Endodermal cell (in vitro differentiated cells): ENCODE results near the gene CDC45. TPM values are rescaled to one million over a fixed set of nuclear protein-coding genes. Genes with fewer than 3 reads are reported as not detected.
A peak's percentile ranks its signal among the peaks of the same experiment; 100 is the strongest.

Experiments used
- DNase-seq: peaks from one replicate; pipeline ENCODE4 v3.0.0-alpha.2; 2017
- H3K27ac ChIP-seq: 2 replicates; pipeline ENCODE4 v1.5.1; 2013; ENCODE audit warnings: mild to moderate bottlenecking, low read depth, low read length, moderate library complexity
- H3K27me3 ChIP-seq: 2 replicates; pipeline ENCODE4 v1.6.1; 2013; ENCODE audit warnings: mild to moderate bottlenecking, low read length, moderate library complexity; ENCODE audit not compliant: insufficient read depth, control insufficient read depth, poor library complexity, severe bottlenecking
- H3K36me3 ChIP-seq: 2 replicates; pipeline ENCODE4 v1.7.0; 2013; ENCODE audit warnings: mild to moderate bottlenecking, low read length, moderate library complexity; ENCODE audit not compliant: control insufficient read depth, insufficient read depth
- H3K4me1 ChIP-seq: one replicate; pipeline ENCODE4 v1.7.0; 2013; ENCODE audit warnings: low read length; ENCODE audit not compliant: control insufficient read depth, insufficient read depth
- H3K4me3 ChIP-seq: 2 replicates; pipeline ENCODE4 v1.5.1; 2013; ENCODE audit warnings: mild to moderate bottlenecking, low read length, moderate library complexity
- H3K9ac ChIP-seq: 2 replicates; pipeline ENCODE4 v1.6.1; 2013; ENCODE audit warnings: mild to moderate bottlenecking, low read length, moderate library complexity; ENCODE audit not compliant: poor library complexity, severe bottlenecking; ENCODE audit errors: extremely low read depth
- H3K9me3 ChIP-seq: 2 replicates; pipeline ENCODE4 v1.6.1; 2013; ENCODE audit warnings: mild to moderate bottlenecking, low read length, moderate library complexity; ENCODE audit not compliant: control insufficient read depth
- H3K27ac Mint-ChIP-seq: 2 replicates; pipeline ENCODE4 v1.8.0; 2020; ENCODE audit warnings: mixed read lengths
- H3K27me3 Mint-ChIP-seq: 2 replicates; pipeline ENCODE4 v1.8.0; 2021; ENCODE audit warnings: mild to moderate bottlenecking, mixed read lengths; ENCODE audit not compliant: insufficient read depth
- H3K36me3 Mint-ChIP-seq: 2 replicates; pipeline ENCODE4 v1.8.0; 2020; ENCODE audit warnings: low read depth, mixed read lengths
- H3K4me1 Mint-ChIP-seq: 2 replicates; pipeline ENCODE4 v1.8.0; 2020; ENCODE audit warnings: mixed read lengths
- H3K4me3 Mint-ChIP-seq: 2 replicates; pipeline ENCODE4 v1.8.0; 2020; ENCODE audit warnings: mild to moderate bottlenecking, moderate library complexity, mixed read lengths
- H3K9me3 Mint-ChIP-seq: 2 replicates; pipeline ENCODE4 v1.8.0; 2020; ENCODE audit warnings: mild to moderate bottlenecking, mixed read lengths
- WGBS, 2 experiments: methylation state at CpG; one replicate each; pipeline versions ENCODE4 v1.1.5 to v1.1.7; 2013; ENCODE audit warnings: missing lambda C conversion rate in 2 of 2, mixed read lengths in 1 of 2; ENCODE audit not compliant: insufficient coverage in 1 of 2, insufficient read length in 1 of 2; 5-methylcytosine and 5-hydroxymethylcytosine counted together
- total RNA-seq, 2 donors: library from RNA; stranded (reverse); fragmentation: NEBNext Ultra II Directional in 1 of 2; extraction: Animal tissue kit (Norgen Biotek cat#: 25700) in 1 of 2; gene quantifications; 2 replicates in 1 of 2; 3 replicates in 1 of 2; pipeline ENCODE4 v1.2.1, GENCODE V29; 2021
- TF ChIP-seq, protein P1 (sequence below): fragments of 200-600 bp; sonication (generic); conservative IDR thresholded peaks from 2 replicates; pipeline ENCODE4 v1.5.0; 2021; ENCODE audit warnings: antibody characterized with exemption, mild to moderate bottlenecking

The CDC45 gene
- total RNA-seq, 2 donors from 2014 or later = 30.3 to 31.2 TPM

DNA sequence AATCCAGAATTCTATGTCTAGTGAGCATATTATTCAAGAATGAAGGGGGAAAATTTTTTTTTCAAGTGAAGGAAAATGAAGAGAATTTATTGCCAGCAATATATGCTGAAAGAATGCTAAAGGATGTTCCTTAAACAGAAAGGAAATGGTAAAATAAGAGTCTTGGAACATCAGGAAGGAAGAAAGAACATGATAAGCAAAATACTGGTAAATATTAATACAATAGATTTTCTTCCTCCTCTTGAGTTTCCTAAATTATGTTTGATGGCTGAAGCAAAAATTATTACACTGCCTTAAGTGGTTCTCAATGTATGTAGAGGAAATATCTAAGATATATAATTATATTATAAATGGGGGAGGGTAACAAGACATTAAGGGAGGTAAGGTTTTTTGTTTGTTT lies 54.1 kb downstream of the CDC45 start:
- no peak overlapping the region for H3K27ac Mint-ChIP-seq
- TF ChIP-seq, protein P1, sequence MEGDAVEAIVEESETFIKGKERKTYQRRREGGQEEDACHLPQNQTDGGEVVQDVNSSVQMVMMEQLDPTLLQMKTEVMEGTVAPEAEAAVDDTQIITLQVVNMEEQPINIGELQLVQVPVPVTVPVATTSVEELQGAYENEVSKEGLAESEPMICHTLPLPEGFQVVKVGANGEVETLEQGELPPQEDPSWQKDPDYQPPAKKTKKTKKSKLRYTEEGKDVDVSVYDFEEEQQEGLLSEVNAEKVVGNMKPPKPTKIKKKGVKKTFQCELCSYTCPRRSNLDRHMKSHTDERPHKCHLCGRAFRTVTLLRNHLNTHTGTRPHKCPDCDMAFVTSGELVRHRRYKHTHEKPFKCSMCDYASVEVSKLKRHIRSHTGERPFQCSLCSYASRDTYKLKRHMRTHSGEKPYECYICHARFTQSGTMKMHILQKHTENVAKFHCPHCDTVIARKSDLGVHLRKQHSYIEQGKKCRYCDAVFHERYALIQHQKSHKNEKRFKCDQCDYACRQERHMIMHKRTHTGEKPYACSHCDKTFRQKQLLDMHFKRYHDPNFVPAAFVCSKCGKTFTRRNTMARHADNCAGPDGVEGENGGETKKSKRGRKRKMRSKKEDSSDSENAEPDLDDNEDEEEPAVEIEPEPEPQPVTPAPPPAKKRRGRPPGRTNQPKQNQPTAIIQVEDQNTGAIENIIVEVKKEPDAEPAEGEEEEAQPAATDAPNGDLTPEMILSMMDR = no peak
- DNase-seq = no peak
- Histone ChIP-seq H3K27me3 (no peaks in the 10 kb centered on the region), H3K9ac (no peak overlapping the region), H3K4me1 (no peaks in the 10 kb centered on the region), H3K4me3 (no peak overlapping the region), H3K36me3 (no peaks in the 10 kb centered on the region), H3K9me3 (no peaks in the 10 kb centered on the region), H3K27ac (no peak overlapping the region)
- no peaks in the 10 kb centered on the region for H3K27me3 Mint-ChIP-seq
- no peak overlapping the region for H3K4me3 Mint-ChIP-seq
- H3K36me3 Mint-ChIP-seq = no peaks in the 10 kb centered on the region
- no peaks in the 10 kb centered on the region for H3K9me3 Mint-ChIP-seq
- no peaks in the 10 kb centered on the region for H3K4me1 Mint-ChIP-seq

DNA sequence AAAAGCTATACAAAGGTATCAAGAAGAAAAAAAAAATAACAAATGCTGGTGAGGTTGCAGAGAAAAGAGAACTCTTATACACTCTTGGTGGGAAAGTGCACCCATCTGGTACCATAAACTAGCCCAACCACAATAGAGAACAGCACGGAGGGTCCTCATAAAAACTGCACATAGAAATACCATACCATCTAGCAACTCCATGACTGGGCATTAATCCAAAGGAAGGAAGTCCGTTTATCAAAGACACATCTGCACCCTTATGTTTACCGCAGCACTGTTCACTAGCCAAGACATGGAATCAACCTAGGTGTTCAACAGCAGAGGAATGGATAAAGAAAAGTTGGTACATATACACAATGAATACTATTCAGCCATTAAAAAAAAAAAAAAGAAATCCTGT lies 55.3 kb downstream of the CDC45 start:
- no peaks in the 10 kb centered on the region for H3K9me3 ChIP-seq
- no peaks in the 10 kb centered on the region for H3K4me1 ChIP-seq
- no peak overlapping the region for H3K9ac ChIP-seq
- no peaks in the 10 kb centered on the region for H3K36me3 Mint-ChIP-seq
- no peaks in the 10 kb centered on the region for H3K27me3 Mint-ChIP-seq
- H3K4me3 Mint-ChIP-seq = no peak overlapping the region
- H3K27ac Mint-ChIP-seq = no peak overlapping the region
- no peaks in the 10 kb centered on the region for H3K4me1 Mint-ChIP-seq
- TF ChIP-seq, protein P1 = no peak
- H3K4me3 ChIP-seq = no peak overlapping the region
- no peaks in the 10 kb centered on the region for H3K9me3 Mint-ChIP-seq
- no peaks in the 10 kb centered on the region for H3K27me3 ChIP-seq
- no peak overlapping the region for H3K27ac ChIP-seq
- DNase-seq = peak; percentile 5
- 80 to 89% methylated on average over 1 to 3 of the region's 3 CpGs for WGBS, 2 experiments
- H3K36me3 ChIP-seq = no peaks in the 10 kb centered on the region

DNA sequence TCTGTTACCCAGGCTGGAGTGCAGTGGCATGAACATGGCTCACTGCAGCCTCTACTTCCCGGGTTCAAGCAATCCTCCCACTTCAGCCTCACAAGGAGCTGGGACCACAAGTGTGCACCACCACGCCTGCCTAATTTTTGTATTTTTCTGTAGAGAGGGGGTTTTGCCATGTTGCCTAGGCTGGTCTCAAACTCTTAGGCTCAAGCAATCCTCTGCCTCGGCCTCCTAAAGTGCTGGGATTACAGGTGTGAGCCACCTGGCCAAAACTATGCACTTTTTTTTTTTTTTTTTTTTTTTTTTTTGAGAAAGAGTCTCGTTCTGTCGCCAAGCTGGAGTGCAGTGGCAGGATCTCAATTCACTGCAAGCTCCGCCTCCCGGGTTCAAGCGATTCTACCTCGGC lies 56.8 kb downstream of the CDC45 start:
- WGBS, 2 experiments = 94 to 98% methylated on average over 8 to 9 of the region's 9 CpGs
- Histone ChIP-seq H3K36me3 (no peaks in the 10 kb centered on the region), H3K9me3 (no peaks in the 10 kb centered on the region), H3K27ac (no peak overlapping the region), H3K27me3 (no peaks in the 10 kb centered on the region), H3K9ac (no peak overlapping the region), H3K4me1 (no peaks in the 10 kb centered on the region), H3K4me3 (no peak overlapping the region)
- TF ChIP-seq, protein P1 = no peak
- H3K36me3 Mint-ChIP-seq = no peaks in the 10 kb centered on the region
- no peaks in the 10 kb centered on the region for H3K9me3 Mint-ChIP-seq
- H3K4me1 Mint-ChIP-seq = no peaks in the 10 kb centered on the region
- peak; percentile 1 for DNase-seq
- no peaks in the 10 kb centered on the region for H3K27me3 Mint-ChIP-seq
- no peak overlapping the region for H3K27ac Mint-ChIP-seq
- H3K4me3 Mint-ChIP-seq = no peak overlapping the region
